ENCODE results near the gene SUSD1. TPM values are rescaled to one million over a fixed set of nuclear protein-coding genes. Genes with fewer than 3 reads are reported as not detected.

SUSD1 gene
- total and polyA plus RNA-seq, 9 of the 15 experiments (the other 6 are each of a cell fraction or from before 2014, with no cell fraction given): 10.9 to 44.4 (median 36.1) TPM

GRCh38 chr9:112125951-112126388 lies 49.1 kb downstream of the SUSD1 start:
- H3K79me2 ChIP-seq (ENCODE audit: control insufficient read depth, insufficient read depth, low read length): peaks cover 1% of the 10 kb centered on the region; the same call in 1 of the 3 replicates
- no peak overlapping the region for H3K27ac ChIP-seq (ENCODE audit: extremely low read depth, low read depth, low read length)
- WGBS (ENCODE audit: insufficient coverage, low coverage, missing lambda C conversion rate): 82% methylated on average over 1 of the region's 1 CpG
- ChIA-PET POLR2A (interaction anchor here (0.5 to 1.4 kb wide), 3 partner anchors 12 to 254 kb away, joined by 3 to 5 read pairs (median 3); partner anchors contain the start of gene HSDL2), CTCF (ENCODE audit: low intra/inter-chr PET ratio) (no interaction called here)
- H3K9me1 ChIP-seq (ENCODE audit: control insufficient read depth, insufficient read depth, low read length): no peaks in the 10 kb centered on the region
- no peak for DNase-seq (ENCODE audit: extremely low read depth in 1 of 4, low spot score in 3 of 4)
- BruUV-seq (replicated peaks): no TSS peak
- in situ Hi-C loops (cut with MboI) (no loop called here), intact Hi-C loops (cut with micrococcal nuclease) (no loop called here)
- H3K36me3 ChIP-seq (ENCODE audit: control insufficient read depth, insufficient read depth, low read length): peaks cover 52% of the 10 kb centered on the region
- TF ChIP-seq DACH1 (IDR thresholded peaks at IDR 0.05; ENCODE audit: partially characterized antibody): no peak
- TF ChIP-seq ZNF354B (CRISPR knock-in tag; IDR thresholded peaks at IDR 0.05): no peak
- TF ChIP-seq ZNF133 (CRISPR knock-in tag; IDR thresholded peaks at IDR 0.05): no peak
- no peak for TF ChIP-seq ZNF12 (CRISPR knock-in tag; IDR thresholded peaks at IDR 0.05)
- TF ChIP-seq DMBX1 (CRISPR knock-in tag; IDR thresholded peaks at IDR 0.05; ENCODE audit: borderline replicate concordance): no peak
- TF ChIP-seq IFI16 (CRISPR knock-in tag; IDR thresholded peaks at IDR 0.05): no peak
- TF ChIP-seq ZC3H4 (CRISPR knock-in tag; IDR thresholded peaks at IDR 0.05; ENCODE audit: borderline replicate concordance): no peak
- TF ChIP-seq TEAD4 (IDR thresholded peaks at IDR 0.05; ENCODE audit: low read length): no peak
- TF ChIP-seq TEAD4 (CRISPR knock-in tag; IDR thresholded peaks at IDR 0.05; ENCODE audit: borderline replicate concordance): no peak
- no peak for TF ChIP-seq SAFB2 (IDR thresholded peaks at IDR 0.05; ENCODE audit: borderline replicate concordance, low read depth, low read length, severe bottlenecking)
- no peak for TF ChIP-seq ELF4 (CRISPR knock-in tag; IDR thresholded peaks at IDR 0.05)
- TF ChIP-seq, protein P1, sequence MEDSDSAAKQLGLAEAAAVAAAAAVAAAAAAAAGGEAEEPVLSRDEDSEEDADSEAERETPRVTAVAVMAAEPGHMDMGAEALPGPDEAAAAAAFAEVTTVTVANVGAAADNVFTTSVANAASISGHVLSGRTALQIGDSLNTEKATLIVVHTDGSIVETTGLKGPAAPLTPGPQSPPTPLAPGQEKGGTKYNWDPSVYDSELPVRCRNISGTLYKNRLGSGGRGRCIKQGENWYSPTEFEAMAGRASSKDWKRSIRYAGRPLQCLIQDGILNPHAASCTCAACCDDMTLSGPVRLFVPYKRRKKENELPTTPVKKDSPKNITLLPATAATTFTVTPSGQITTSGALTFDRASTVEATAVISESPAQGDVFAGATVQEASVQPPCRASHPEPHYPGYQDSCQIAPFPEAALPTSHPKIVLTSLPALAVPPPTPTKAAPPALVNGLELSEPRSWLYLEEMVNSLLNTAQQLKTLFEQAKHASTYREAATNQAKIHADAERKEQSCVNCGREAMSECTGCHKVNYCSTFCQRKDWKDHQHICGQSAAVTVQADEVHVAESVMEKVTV (CRISPR knock-in tag; IDR thresholded peaks at IDR 0.05): no peak
- TF ChIP-seq RBM17 (IDR thresholded peaks at IDR 0.05; ENCODE audit: borderline replicate concordance, low read depth, low read length): no peak
- H3K4me2 ChIP-seq (ENCODE audit: insufficient read depth, low read length): no peak overlapping the region
- no peaks in the 10 kb centered on the region for H4K20me1 ChIP-seq (replicated peaks; ENCODE audit: control insufficient read depth, insufficient read depth, low read length)
- no peak overlapping the region for H3K9ac ChIP-seq (ENCODE audit: insufficient read depth in 1 of 2, low read depth in 2 of 2, low read length in 2 of 2)
- FAIRE-seq: no peak
- H3K4me1 ChIP-seq (replicated peaks in 1 of 2; ENCODE audit: control insufficient read depth in 2 of 2, insufficient read depth in 2 of 2, low read length in 2 of 2): no peaks in the 10 kb centered on the region
- no peak overlapping the region for H3K4me3 ChIP-seq
- no peak overlapping the region for H2AFZ ChIP-seq (ENCODE audit: low read depth, low read length)
- no peaks in the 10 kb centered on the region for H3K27me3 ChIP-seq (ENCODE audit: control insufficient read depth in 2 of 2, insufficient read depth in 2 of 2, low read length in 2 of 2)
- ATAC-seq: no peak
- no peaks in the 10 kb centered on the region for H3K9me3 ChIP-seq (replicated peaks; ENCODE audit: control insufficient read depth, insufficient read depth, low read depth, low read length)

Measured in K562 (cell line).